GM06990 (cell line): Measurements from ENCODE around the gene MYBL2.
"Not testable (repeated sequence)": the region's sequence is repeated elsewhere in the genome, so short reads cannot be mapped to it uniquely, and the experiment has no call there.

Source experiments
- DNase-seq: peaks from one replicate; pipeline ENCODE4 v3.0.0-alpha.2; 2011; ENCODE audit not compliant: insufficient read length; ENCODE audit errors: extremely low read depth
- H3K27me3 ChIP-seq: replicated peaks from 2 replicates; pipeline ENCODE4 v1.6.0; 2011; ENCODE audit warnings: low read length; ENCODE audit not compliant: control insufficient read depth, insufficient read depth
- H3K36me3 ChIP-seq: 2 replicates; pipeline ENCODE4 v1.5.1; 2011; ENCODE audit warnings: low read length; ENCODE audit not compliant: control insufficient read depth, insufficient read depth
- H3K4me3 ChIP-seq: replicated peaks from 2 replicates; pipeline ENCODE4 v1.5.1; 2011; ENCODE audit warnings: low read depth, mild to moderate bottlenecking, control low read depth, low read length
- CTCF ChIP-seq: IDR thresholded peaks from 2 replicates; pipeline ENCODE4 v1.5.1; 2011; ENCODE audit warnings: low read length, control low read depth, mild to moderate bottlenecking, inconsistent platforms; ENCODE audit not compliant: insufficient read depth, poor library complexity, severe bottlenecking

Gene MYBL2

GRCh38 chr20:43666376-43667328, at the start of gene MYBL2:
Gene MYBL2 (plus strand): TSS chr20:43667114. CDS start chr20:43667284, 170 bp downstream.
- Histone ChIP-seq H3K27me3 (no peaks in the 10 kb centered on the region), H3K36me3 (no peaks in the 10 kb centered on the region), H3K4me3 (peak within 1 kb of the TSS; percentile 73)
- no peak for TF ChIP-seq CTCF
- DNase-seq = peak; percentile 83

GRCh38 chr20:43631598-43631997, 35.3 kb upstream of the MYBL2 start:
- no peak overlapping the region for H3K4me3 ChIP-seq
- H3K27me3 ChIP-seq = no peaks in the 10 kb centered on the region
- no peak for TF ChIP-seq CTCF
- DNase-seq = no peak
- peaks cover 4% of the 10 kb centered on the region; the same call in 1 of the 2 replicates for H3K36me3 ChIP-seq

GRCh38 chr20:43636429-43636828, 30.5 kb upstream of the MYBL2 start:
- TF ChIP-seq CTCF = no peak
- H3K36me3 ChIP-seq = peaks cover 5% of the 10 kb centered on the region
- no peak overlapping the region for H3K4me3 ChIP-seq
- no peak for DNase-seq
- no peaks in the 10 kb centered on the region for H3K27me3 ChIP-seq

- Histone ChIP-seq H3K4me3 (no peak overlapping the region), H3K36me3 (peaks cover 3% of the 10 kb centered on the region)
- no peak for TF ChIP-seq CTCF
These were observed 24.4 kb upstream of the MYBL2 start for GRCh38 chr20:43642548-43642947.

GRCh38 chr20:43650997-43651525, 15.9 kb upstream of the MYBL2 start:
- H3K36me3 ChIP-seq = no peaks in the 10 kb centered on the region
- no peak for TF ChIP-seq CTCF
- no peak overlapping the region for H3K4me3 ChIP-seq
- DNase-seq = no peak
- H3K27me3 ChIP-seq = no peaks in the 10 kb centered on the region

More at GRCh38 chr20:43642548-43642947, 24.4 kb upstream of the MYBL2 start:
- no peaks in the 10 kb centered on the region for H3K27me3 ChIP-seq
- no peak for DNase-seq

- not testable (repeated sequence) for H3K27me3 ChIP-seq, H3K4me3 ChIP-seq, H3K36me3 ChIP-seq, DNase-seq
These were observed 15.2 kb upstream of the MYBL2 start for GRCh38 chr20:43651650-43652184.
